Measurements from ENCODE around the gene KRT15. TPM values are rescaled to one million over a fixed set of nuclear protein-coding genes. Genes with fewer than 3 reads are reported as not detected.

KRT15 gene
- total and polyA plus RNA-seq, 9 of the 15 experiments (the other 6 are each of a cell fraction or from before 2014, with no cell fraction given), result 0.28 to 4.4 (median 0.56) TPM

GRCh38 chr17:41530062-41531048 is 11.7 kb upstream of the KRT15 start (continued):
- TF ChIP-seq PREB (CRISPR knock-in tag; IDR thresholded peaks at IDR 0.05) (0 out of 2 replicates have a peak, but pooled peaks have one; percentile 3), ZNF644 (tag; IDR thresholded peaks at IDR 0.05; ENCODE audit: low read depth) (peak; percentile 56; the same call in 1 of the 2 replicates), SMAD4 (CRISPR knock-in tag; conservative IDR thresholded peaks at IDR 0.05) (peak; percentile 15), POLR3A (IDR thresholded peaks at IDR 0.05; ENCODE audit: borderline replicate concordance, extremely low read depth, insufficient read depth, insufficient read length) (no peak), ARID3A (IDR thresholded peaks at IDR 0.05; ENCODE audit: borderline replicate concordance, low read depth, low read length) (peak; percentile 59), U2AF2 (optimal IDR thresholded peaks at IDR 0.05; ENCODE audit: low read depth, low read length) (no peak), AFF4 (CRISPR knock-in tag; IDR thresholded peaks at IDR 0.05) (no peak), SAFB (IDR thresholded peaks at IDR 0.05; ENCODE audit: borderline replicate concordance, low read depth, low read length) (no peak), DACH1 (IDR thresholded peaks at IDR 0.05; ENCODE audit: partially characterized antibody) (no peak), MLLT1 (IDR thresholded peaks at IDR 0.05) (peak in 1 of 2 experiments; percentile 11; a peak in 1 of 4 replicates), ZNF184 (CRISPR knock-in tag; IDR thresholded peaks at IDR 0.05) (no peak), ZNF740 (CRISPR knock-in tag; IDR thresholded peaks at IDR 0.05) (no peak), ZNF740 (tag; IDR thresholded peaks at IDR 0.05) (no peak), ZNF77 (CRISPR knock-in tag; IDR thresholded peaks at IDR 0.05) (no peak)
